ENCODE measurements around the gene RAET1G. TPM values are rescaled to one million over a fixed set of nuclear protein-coding genes. Genes with fewer than 3 reads are reported as not detected.
"Not testable (repeated sequence)": the region's sequence is repeated elsewhere in the genome, so short reads cannot be mapped to it uniquely, and the experiment has no call there.

The RAET1G gene
- total RNA-seq (2014; rRNA removed), result 1.5 and 2.0 TPM in 2 replicates
- Bru-seq, nascent RNA, result percentile 19 among the genes with signal in this experiment
- percentile 26 among the genes with signal in this experiment for BruChase-seq, experiment 1, labeled RNA remaining after a 6-hour chase
- BruChase-seq, experiment 2, labeled RNA remaining after a 2-hour chase, result percentile 17 among the genes with signal in this experiment
- long read RNA-seq, partial matches to known transcripts, result 0 of 2 reads
- long read RNA-seq, other reads (novel, unspliced or antisense), result 1 of 2 reads

GRCh38 chr6:149922642-149923326 is at the start of gene RAET1G:
Gene RAET1G (minus strand): TSS chr6:149923121. CDS start chr6:149923010, 111 bp downstream.
- Histone ChIP-seq H3K27ac (ENCODE audit: low read length) (no peak within 1 kb of the TSS), H3K36me3 (ENCODE audit: low read depth, low read length) (no peaks in the 10 kb centered on the region; the same call in 1 of the 2 replicates), H2AFZ (ENCODE audit: low read length) (peak within 1 kb of the TSS; percentile 92), H3K4me3 (ENCODE audit: low read length) (peak within 1 kb of the TSS; percentile 80), H3K9me2 (replicated peaks; ENCODE audit: low read length) (no peaks in the 10 kb centered on the region), H3K9ac (ENCODE audit: low read length) (no peak within 1 kb of the TSS), H3K27me3 (ENCODE audit: low read length) (no peaks in the 10 kb centered on the region), H4K20me1 (ENCODE audit: low read length) (no peaks in the 10 kb centered on the region), H3F3A (ENCODE audit: low read length, unreplicated experiment) (no peaks in the 10 kb centered on the region), H3K4me2 (ENCODE audit: low read length) (peak within 1 kb of the TSS; percentile 91), H3K79me2 (ENCODE audit: low read length) (no peaks in the 10 kb centered on the region), H3K9me3 (ENCODE audit: low read length) (no peaks in the 10 kb centered on the region), H3K4me1 (ENCODE audit: insufficient read depth, low read length) (peaks cover 8% of the 10 kb centered on the region; the same call in 1 of the 2 replicates)
- DNase-seq, result peak; percentile 85
- POLR2A ChIA-PET (ENCODE audit: unreplicated experiment), result no interaction called here
- CTCF ChIA-PET, result no interaction called here
- intact Hi-C loops (cut with micrococcal nuclease), result loop anchor here (10.0 kb wide), 1 partner anchor 378 kb away; the partner anchor contains the start of gene PPIL4
- BruUV-seq (replicated peaks), result no TSS peak
- peak; percentile 84 for ATAC-seq
- TF ChIP-seq EZH2 (IDR thresholded peaks at IDR 0.05; ENCODE audit: low read length, unreplicated experiment), result no peak
- TF ChIP-seq CTCF (conservative IDR thresholded peaks at IDR 0.05; ENCODE audit: low read depth, low read length), result no peak
- TF ChIP-seq EZH2phosphoT487 (IDR thresholded peaks at IDR 0.05; ENCODE audit: borderline replicate concordance, low read length), result no peak

GRCh38 chr6:149969635-149970034 is 46.7 kb upstream of the RAET1G start:
- ChIA-PET POLR2A (ENCODE audit: unreplicated experiment) (no interaction called here), CTCF (no interaction called here)
- Histone ChIP-seq H3K9ac (ENCODE audit: low read length) (no peak overlapping the region), H4K20me1 (ENCODE audit: low read length) (no peaks in the 10 kb centered on the region), H3K4me2 (ENCODE audit: low read length) (no peak overlapping the region), H3K27me3 (ENCODE audit: low read length) (no peaks in the 10 kb centered on the region), H3K36me3 (ENCODE audit: low read depth, low read length) (no peaks in the 10 kb centered on the region), H3K9me2 (replicated peaks; ENCODE audit: low read length) (no peaks in the 10 kb centered on the region), H3K4me3 (ENCODE audit: low read length) (no peak overlapping the region), H3K27ac (ENCODE audit: low read length) (no peak overlapping the region), H3K79me2 (ENCODE audit: low read length) (no peaks in the 10 kb centered on the region), H2AFZ (ENCODE audit: low read length) (no peak overlapping the region), H3F3A (ENCODE audit: low read length, unreplicated experiment) (no peaks in the 10 kb centered on the region), H3K4me1 (ENCODE audit: insufficient read depth, low read length) (no peaks in the 10 kb centered on the region), H3K9me3 (ENCODE audit: low read length) (no peaks in the 10 kb centered on the region)
- intact Hi-C loops (cut with micrococcal nuclease), result no loop called here
- BruUV-seq (replicated peaks), result no TSS peak
- DNase-seq, result no peak
- no peak for ATAC-seq
- TF ChIP-seq EZH2phosphoT487 (IDR thresholded peaks at IDR 0.05; ENCODE audit: borderline replicate concordance, low read length) (no peak), CTCF (conservative IDR thresholded peaks at IDR 0.05; ENCODE audit: low read depth, low read length) (no peak), EZH2 (IDR thresholded peaks at IDR 0.05; ENCODE audit: low read length, unreplicated experiment) (no peak)

GRCh38 chr6:149968909-149969308 is 46.0 kb upstream of the RAET1G start:
- H3K27ac ChIP-seq (ENCODE audit: low read length); H3K9ac ChIP-seq (ENCODE audit: low read length); POLR2A ChIA-PET (ENCODE audit: unreplicated experiment); H3K9me2 ChIP-seq (replicated peaks; ENCODE audit: low read length); intact Hi-C loops (cut with micrococcal nuclease); H3K4me3 ChIP-seq (ENCODE audit: low read length); H3F3A ChIP-seq (ENCODE audit: low read length, unreplicated experiment); H3K4me1 ChIP-seq (ENCODE audit: insufficient read depth, low read length); CTCF ChIA-PET; ATAC-seq; H3K79me2 ChIP-seq (ENCODE audit: low read length); BruUV-seq (replicated peaks); H2AFZ ChIP-seq (ENCODE audit: low read length); H3K36me3 ChIP-seq (ENCODE audit: low read depth, low read length); H3K27me3 ChIP-seq (ENCODE audit: low read length); H3K9me3 ChIP-seq (ENCODE audit: low read length); H4K20me1 ChIP-seq (ENCODE audit: low read length); H3K4me2 ChIP-seq (ENCODE audit: low read length); DNase-seq: not testable (repeated sequence)

- H2AFZ ChIP-seq (ENCODE audit: low read length); POLR2A ChIA-PET (ENCODE audit: unreplicated experiment); H3F3A ChIP-seq (ENCODE audit: low read length, unreplicated experiment); H3K9me3 ChIP-seq (ENCODE audit: low read length); BruUV-seq (replicated peaks); ATAC-seq; H4K20me1 ChIP-seq (ENCODE audit: low read length); H3K36me3 ChIP-seq (ENCODE audit: low read depth, low read length); H3K4me2 ChIP-seq (ENCODE audit: low read length); H3K4me3 ChIP-seq (ENCODE audit: low read length); CTCF ChIA-PET; H3K9me2 ChIP-seq (replicated peaks; ENCODE audit: low read length); H3K79me2 ChIP-seq (ENCODE audit: low read length); DNase-seq; H3K9ac ChIP-seq (ENCODE audit: low read length); intact Hi-C loops (cut with micrococcal nuclease); H3K4me1 ChIP-seq (ENCODE audit: insufficient read depth, low read length); H3K27me3 ChIP-seq (ENCODE audit: low read length); H3K27ac ChIP-seq (ENCODE audit: low read length): not testable (repeated sequence)
Observed at GRCh38 chr6:149967999-149968398, 45.1 kb upstream of the RAET1G start.

All from PC-3 (cell line).